Liver (tissue), 3 donors: Measurements from ENCODE around the gene RAET1E.

Experiments
- EGR1 ChIP-seq, 2 donors: IDR thresholded peaks; 2 replicates each; pipeline ENCODE4 v1.6.1; 2016 to 2018; ENCODE audit warnings: antibody characterized with exemption in 2 of 2, low read depth in 2 of 2
- GABPA ChIP-seq, 2 donors: IDR thresholded peaks in 1 of 2; conservative IDR thresholded peaks in 1 of 2; 2 replicates each; pipeline ENCODE4 v1.6.1; 2016; ENCODE audit warnings: antibody characterized with exemption in 2 of 2, mild to moderate bottlenecking in 1 of 2, moderate library complexity in 1 of 2
- RAD21 ChIP-seq, 2 donors: IDR thresholded peaks; 2 replicates each; pipeline ENCODE4 v1.6.1; 2016; ENCODE audit warnings: antibody characterized with exemption in 2 of 2, mild to moderate bottlenecking in 2 of 2
- RXRA ChIP-seq, 2 donors: IDR thresholded peaks; 2 replicates each; pipeline ENCODE4 v1.6.1; 2017 to 2018; ENCODE audit warnings: antibody characterized with exemption in 2 of 2, mild to moderate bottlenecking in 1 of 2
- SP1 ChIP-seq: IDR thresholded peaks from 2 replicates; pipeline ENCODE4 v1.6.1; 2018; ENCODE audit warnings: antibody characterized with exemption, mild to moderate bottlenecking
- TAF1 ChIP-seq: conservative IDR thresholded peaks from 2 replicates; pipeline ENCODE4 v1.6.1; 2016; ENCODE audit warnings: antibody characterized with exemption, mild to moderate bottlenecking
- YY1 ChIP-seq: IDR thresholded peaks from 2 replicates; pipeline ENCODE4 v1.6.1; 2016; ENCODE audit warnings: antibody characterized with exemption, mild to moderate bottlenecking
- TF ChIP-seq, protein P1 (sequence below): IDR thresholded peaks from 2 replicates; pipeline ENCODE4 v1.6.1; 2016; ENCODE audit warnings: antibody characterized with exemption
- TF ChIP-seq, protein P2 (sequence below): IDR thresholded peaks from 2 replicates; pipeline ENCODE4 v1.6.1; 2016; ENCODE audit warnings: antibody characterized with exemption, mild to moderate bottlenecking
- TF ChIP-seq, protein P3 (sequence below): fragments of 150-350 bp; IDR thresholded peaks from 2 replicates; pipeline ENCODE4 v1.5.1; 2017; ENCODE audit warnings: improper control_type of control experiment, low read depth, low read length; ENCODE audit not compliant: missing input control
- TF ChIP-seq, protein P4 (sequence below): IDR thresholded peaks from 2 replicates; pipeline ENCODE4 v1.6.1; 2016; ENCODE audit warnings: antibody characterized with exemption
- donor health status: healthy.
- donor health status: healthy.

DNA sequence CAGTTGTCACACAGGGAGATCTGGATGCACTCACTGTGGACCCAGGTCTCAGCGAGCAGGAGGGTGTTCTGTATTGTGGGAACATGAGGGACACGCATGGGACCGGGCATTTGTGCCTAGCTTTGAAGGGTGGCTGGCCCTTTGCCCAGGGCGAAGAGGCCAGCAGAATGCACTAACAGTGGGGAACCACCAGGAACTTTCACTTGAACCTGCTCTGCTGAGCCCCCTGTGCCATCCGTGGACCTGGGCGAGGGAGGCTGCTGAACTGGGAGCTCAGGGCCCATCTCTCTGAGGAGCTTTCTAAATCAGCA lies 42.7 kb upstream of the RAET1E start:
- TF ChIP-seq, protein P1, sequence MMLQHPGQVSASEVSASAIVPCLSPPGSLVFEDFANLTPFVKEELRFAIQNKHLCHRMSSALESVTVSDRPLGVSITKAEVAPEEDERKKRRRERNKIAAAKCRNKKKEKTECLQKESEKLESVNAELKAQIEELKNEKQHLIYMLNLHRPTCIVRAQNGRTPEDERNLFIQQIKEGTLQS, result no peak
- TF ChIP-seq, protein P2, sequence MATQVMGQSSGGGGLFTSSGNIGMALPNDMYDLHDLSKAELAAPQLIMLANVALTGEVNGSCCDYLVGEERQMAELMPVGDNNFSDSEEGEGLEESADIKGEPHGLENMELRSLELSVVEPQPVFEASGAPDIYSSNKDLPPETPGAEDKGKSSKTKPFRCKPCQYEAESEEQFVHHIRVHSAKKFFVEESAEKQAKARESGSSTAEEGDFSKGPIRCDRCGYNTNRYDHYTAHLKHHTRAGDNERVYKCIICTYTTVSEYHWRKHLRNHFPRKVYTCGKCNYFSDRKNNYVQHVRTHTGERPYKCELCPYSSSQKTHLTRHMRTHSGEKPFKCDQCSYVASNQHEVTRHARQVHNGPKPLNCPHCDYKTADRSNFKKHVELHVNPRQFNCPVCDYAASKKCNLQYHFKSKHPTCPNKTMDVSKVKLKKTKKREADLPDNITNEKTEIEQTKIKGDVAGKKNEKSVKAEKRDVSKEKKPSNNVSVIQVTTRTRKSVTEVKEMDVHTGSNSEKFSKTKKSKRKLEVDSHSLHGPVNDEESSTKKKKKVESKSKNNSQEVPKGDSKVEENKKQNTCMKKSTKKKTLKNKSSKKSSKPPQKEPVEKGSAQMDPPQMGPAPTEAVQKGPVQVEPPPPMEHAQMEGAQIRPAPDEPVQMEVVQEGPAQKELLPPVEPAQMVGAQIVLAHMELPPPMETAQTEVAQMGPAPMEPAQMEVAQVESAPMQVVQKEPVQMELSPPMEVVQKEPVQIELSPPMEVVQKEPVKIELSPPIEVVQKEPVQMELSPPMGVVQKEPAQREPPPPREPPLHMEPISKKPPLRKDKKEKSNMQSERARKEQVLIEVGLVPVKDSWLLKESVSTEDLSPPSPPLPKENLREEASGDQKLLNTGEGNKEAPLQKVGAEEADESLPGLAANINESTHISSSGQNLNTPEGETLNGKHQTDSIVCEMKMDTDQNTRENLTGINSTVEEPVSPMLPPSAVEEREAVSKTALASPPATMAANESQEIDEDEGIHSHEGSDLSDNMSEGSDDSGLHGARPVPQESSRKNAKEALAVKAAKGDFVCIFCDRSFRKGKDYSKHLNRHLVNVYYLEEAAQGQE, result no peak
- TF ChIP-seq TAF1 (no peak), EGR1 (IDR thresholded peaks at IDR 0.05; ENCODE audit: low read depth in 2 of 2) (no peak), SP1 (no peak), GABPA (IDR thresholded peaks at IDR 0.05 in 1 of 2, conservative IDR thresholded peaks at IDR 0.05 in 1 of 2) (no peak), RAD21 (IDR thresholded peaks at IDR 0.05) (no peak), YY1 (no peak), RXRA (IDR thresholded peaks at IDR 0.05) (no peak)
- TF ChIP-seq, protein P3, sequence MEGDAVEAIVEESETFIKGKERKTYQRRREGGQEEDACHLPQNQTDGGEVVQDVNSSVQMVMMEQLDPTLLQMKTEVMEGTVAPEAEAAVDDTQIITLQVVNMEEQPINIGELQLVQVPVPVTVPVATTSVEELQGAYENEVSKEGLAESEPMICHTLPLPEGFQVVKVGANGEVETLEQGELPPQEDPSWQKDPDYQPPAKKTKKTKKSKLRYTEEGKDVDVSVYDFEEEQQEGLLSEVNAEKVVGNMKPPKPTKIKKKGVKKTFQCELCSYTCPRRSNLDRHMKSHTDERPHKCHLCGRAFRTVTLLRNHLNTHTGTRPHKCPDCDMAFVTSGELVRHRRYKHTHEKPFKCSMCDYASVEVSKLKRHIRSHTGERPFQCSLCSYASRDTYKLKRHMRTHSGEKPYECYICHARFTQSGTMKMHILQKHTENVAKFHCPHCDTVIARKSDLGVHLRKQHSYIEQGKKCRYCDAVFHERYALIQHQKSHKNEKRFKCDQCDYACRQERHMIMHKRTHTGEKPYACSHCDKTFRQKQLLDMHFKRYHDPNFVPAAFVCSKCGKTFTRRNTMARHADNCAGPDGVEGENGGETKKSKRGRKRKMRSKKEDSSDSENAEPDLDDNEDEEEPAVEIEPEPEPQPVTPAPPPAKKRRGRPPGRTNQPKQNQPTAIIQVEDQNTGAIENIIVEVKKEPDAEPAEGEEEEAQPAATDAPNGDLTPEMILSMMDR, result no peak
- TF ChIP-seq, protein P4, sequence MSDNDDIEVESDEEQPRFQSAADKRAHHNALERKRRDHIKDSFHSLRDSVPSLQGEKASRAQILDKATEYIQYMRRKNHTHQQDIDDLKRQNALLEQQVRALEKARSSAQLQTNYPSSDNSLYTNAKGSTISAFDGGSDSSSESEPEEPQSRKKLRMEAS, result no peak
